HFFc6 (cell line): ENCODE data around the gene ZNF853. TPM values are rescaled to one million over a fixed set of nuclear protein-coding genes. Genes with fewer than 3 reads are reported as not detected.
"Not testable (repeated sequence)": the region's sequence is repeated elsewhere in the genome, so short reads cannot be mapped to it uniquely, and the experiment has no call there.

Experiments used
- DNase-seq: peaks from one replicate; pipeline ENCODE4 v3.0.0-alpha.2; 2018
- H3K27ac Mint-ChIP-seq: 2 replicates; pipeline ENCODE4 v1.8.0; 2020; ENCODE audit warnings: mild to moderate bottlenecking, mixed read lengths
- H3K27me3 Mint-ChIP-seq: 2 replicates; pipeline ENCODE4 v1.8.0; 2021; ENCODE audit warnings: mild to moderate bottlenecking, moderate library complexity, mixed read lengths; ENCODE audit not compliant: insufficient read depth
- H3K36me3 Mint-ChIP-seq: 2 replicates; pipeline ENCODE4 v1.8.0; 2021; ENCODE audit warnings: low read depth, mixed read lengths
- H3K4me1 Mint-ChIP-seq: 2 replicates; pipeline ENCODE4 v1.8.0; 2020; ENCODE audit warnings: low read depth, mixed read lengths
- H3K4me3 Mint-ChIP-seq: 2 replicates; pipeline ENCODE4 v1.8.0; 2020; ENCODE audit warnings: mild to moderate bottlenecking, moderate library complexity, mixed read lengths
- H3K9me3 Mint-ChIP-seq: 2 replicates; pipeline ENCODE4 v1.8.0; 2020; ENCODE audit warnings: mild to moderate bottlenecking, mixed read lengths
- CTCF ChIP-seq: fragments of 200-600 bp; sonication (generic); IDR thresholded peaks from 2 replicates; pipeline ENCODE4 v1.5.0; 2021; ENCODE audit warnings: antibody characterized with exemption, mild to moderate bottlenecking
- total RNA-seq, 6 experiments: library from RNA; stranded (reverse); fragmentation: NEBNext Ultra II Directional; extraction: Animal tissue kit (Norgen Biotek cat#: 25700); gene quantifications; 2 replicates in 1 of 6; 3 replicates in 5 of 6; pipeline ENCODE4 v1.2.3, GENCODE V29; 2021

ZNF853 gene
- total RNA-seq, 6 experiments from 2014 or later = 0.05 to 0.07 (median 0.06) TPM; not detected in 3

- Mint-ChIP-seq H3K36me3 (peaks cover 10% of the 10 kb centered on the region), H3K4me1 (no peaks in the 10 kb centered on the region), H3K27ac (no peak overlapping the region), H3K9me3 (peaks cover 19% of the 10 kb centered on the region), H3K27me3 (no peaks in the 10 kb centered on the region; the same call in none of the 2 replicates), H3K4me3 (no peak overlapping the region)
- no peak for DNase-seq
- TF ChIP-seq CTCF = no peak
Observed at GRCh38 chr7:6658618-6659345, 43.4 kb downstream of the ZNF853 start.

- DNase-seq, H3K4me3 Mint-ChIP-seq, H3K27me3 Mint-ChIP-seq, H3K27ac Mint-ChIP-seq, H3K4me1 Mint-ChIP-seq: not testable (repeated sequence)
- peaks cover 63% of the 10 kb centered on the region for H3K36me3 Mint-ChIP-seq
- peaks cover 88% of the 10 kb centered on the region for H3K9me3 Mint-ChIP-seq
Observed at GRCh38 chr7:6670851-6671250, 55.4 kb downstream of the ZNF853 start.

Other genes starting within 250 kb of the ZNF853 start
- gene RAC1, start 241.1 kb upstream of the ZNF853 start, total RNA-seq = 100 to 1,000 TPM; 311 to 400 (median 359) TPM
- gene DAGLB, start 167.7 kb upstream of the ZNF853 start, total RNA-seq = 10 to 100 TPM; 29.2 to 39.5 (median 33.2) TPM
- 100 to 1,000 TPM; 367 to 473 (median 416) TPM for gene KDELR2, start 131.5 kb upstream of the ZNF853 start, total RNA-seq
- gene GRID2IP, start 64.1 kb upstream of the ZNF853 start, total RNA-seq = not detected
- 10 to 100 TPM; 18.4 to 27.7 (median 25.2) TPM for gene ZDHHC4, start 38.2 kb upstream of the ZNF853 start, total RNA-seq
- gene INTS15, start 25.6 kb upstream of the ZNF853 start, total RNA-seq = 10 to 100 TPM; 14.9 to 17.9 (median 17.4) TPM
- gene ZNF316, start 21.7 kb downstream of the ZNF853 start, total RNA-seq = 10 to 100 TPM; 13.4 to 17.0 (median 15.0) TPM
- 10 to 100 TPM; 12.7 to 15.1 (median 13.9) TPM for gene ZNF12, start 91.3 kb downstream of the ZNF853 start, total RNA-seq
- gene RSPH10B2, start 138.5 kb downstream of the ZNF853 start, total RNA-seq = not detected
- 10 to 100 TPM; 30.6 to 40.7 (median 37.7) TPM for gene CCZ1B, start 210.7 kb downstream of the ZNF853 start, total RNA-seq